NCI-H1417 (cell line): ENCODE data around the gene PNLDC1.
A peak's percentile ranks its signal among the peaks of the same experiment; 100 is the strongest.
"Not testable (repeated sequence)": the region's sequence is repeated elsewhere in the genome, so short reads cannot be mapped to it uniquely, and the experiment has no call there.

Experiments used
- DNase-seq, 3 experiments: peaks; one replicate each; lab custom pipeline; 2025; lab: John Stamatoyannopoulos, UW

Gene PNLDC1

DNA sequence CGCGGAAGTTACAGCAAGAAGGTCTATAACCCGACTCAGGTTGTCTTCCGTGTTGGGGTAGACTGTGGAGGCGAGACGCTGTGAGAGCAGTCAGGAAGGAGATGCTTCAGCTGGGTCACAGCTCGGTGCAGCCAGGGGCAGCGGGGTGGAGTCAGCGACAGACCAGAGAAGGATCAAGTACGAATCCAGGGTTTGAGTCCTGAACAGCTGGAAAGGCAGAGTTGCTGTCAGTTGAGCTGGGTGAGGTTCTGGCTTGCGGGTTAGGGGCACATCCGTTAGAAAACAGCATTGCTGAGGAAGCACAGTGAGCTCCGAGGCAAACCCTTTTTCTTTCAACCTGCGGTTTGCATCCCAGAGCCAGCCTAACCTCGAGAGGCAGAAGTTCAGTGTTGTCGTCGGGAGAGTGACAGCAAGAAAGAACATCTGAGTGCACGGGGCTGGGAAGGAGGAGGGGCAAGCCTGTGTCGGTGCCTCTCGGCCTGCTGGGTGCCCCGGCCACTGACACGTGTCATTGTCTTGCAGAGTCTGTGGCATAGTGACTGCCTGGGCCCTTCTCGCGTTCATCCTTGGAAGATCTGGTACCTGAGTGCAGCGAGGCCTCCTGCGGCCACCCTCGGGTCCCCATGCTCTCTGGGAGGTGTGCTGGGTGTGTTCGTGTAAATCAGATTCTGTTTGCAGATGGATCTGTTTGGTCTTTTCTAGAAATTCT, 20.0 kb downstream of the PNLDC1 start:
- peak; percentile 35 to 71 (median 66) for DNase-seq

DNA sequence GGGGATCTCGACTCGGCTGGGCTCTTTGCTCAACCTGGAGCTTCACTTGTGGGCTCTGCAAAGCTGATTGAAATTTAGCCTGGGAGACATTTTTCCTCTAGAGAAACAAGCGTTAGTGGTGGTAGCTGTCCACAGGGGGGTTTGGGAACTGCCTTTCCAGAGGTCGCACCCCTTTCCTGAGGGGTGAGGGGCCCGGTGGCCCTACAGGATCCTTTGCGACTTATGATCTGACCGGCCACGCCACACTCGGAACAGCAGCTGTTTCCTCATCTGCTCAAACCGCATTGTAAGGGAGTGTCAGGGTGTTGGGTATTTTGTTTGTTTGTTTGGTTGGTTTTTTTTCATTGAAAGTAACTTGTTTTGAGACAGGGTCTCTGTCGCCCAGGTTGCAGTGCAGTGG, 21.0 kb downstream of the PNLDC1 start:
- DNase-seq: no peak

DNA sequence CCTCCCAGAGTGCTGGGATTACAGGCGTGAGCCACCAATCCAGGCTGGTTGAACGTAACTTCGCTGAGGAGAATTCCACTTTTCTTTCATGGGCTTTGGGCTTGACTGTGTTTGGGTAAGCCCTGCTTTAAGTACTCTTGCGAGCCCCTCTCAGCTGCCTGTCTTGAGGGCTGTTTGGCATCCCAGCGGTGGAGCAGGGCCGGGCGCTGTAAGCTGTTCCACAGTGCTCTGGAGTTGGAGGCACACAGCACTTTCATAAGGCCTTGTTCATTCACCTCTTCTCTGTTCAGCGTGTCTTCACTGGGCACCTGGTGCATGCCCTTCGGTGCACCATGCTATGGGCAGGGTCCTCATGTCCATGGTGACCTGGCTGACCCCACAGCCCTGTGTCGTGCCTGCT, 21.6 kb downstream of the PNLDC1 start:
- no peak for DNase-seq

DNA sequence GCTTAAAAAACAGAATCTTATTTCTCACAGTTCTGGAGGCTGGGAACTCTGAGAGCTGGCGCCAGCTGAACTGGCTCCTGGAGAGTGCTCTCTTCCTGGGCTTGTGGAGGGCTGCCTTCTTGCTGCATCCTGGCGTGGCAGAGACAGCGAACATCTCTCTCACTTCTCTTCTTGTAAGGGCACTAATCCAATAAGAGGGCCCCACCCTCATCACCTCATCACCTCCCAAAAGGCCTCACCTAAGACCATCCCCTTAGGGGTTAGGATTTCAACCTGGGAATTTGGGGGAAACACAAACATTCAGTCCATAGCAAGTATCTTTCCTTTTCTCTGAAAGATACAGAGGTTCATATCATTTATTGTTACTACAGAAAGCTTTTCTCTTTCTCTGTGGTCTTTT, 23.9 kb downstream of the PNLDC1 start:
- DNase-seq: no peak

DNA sequence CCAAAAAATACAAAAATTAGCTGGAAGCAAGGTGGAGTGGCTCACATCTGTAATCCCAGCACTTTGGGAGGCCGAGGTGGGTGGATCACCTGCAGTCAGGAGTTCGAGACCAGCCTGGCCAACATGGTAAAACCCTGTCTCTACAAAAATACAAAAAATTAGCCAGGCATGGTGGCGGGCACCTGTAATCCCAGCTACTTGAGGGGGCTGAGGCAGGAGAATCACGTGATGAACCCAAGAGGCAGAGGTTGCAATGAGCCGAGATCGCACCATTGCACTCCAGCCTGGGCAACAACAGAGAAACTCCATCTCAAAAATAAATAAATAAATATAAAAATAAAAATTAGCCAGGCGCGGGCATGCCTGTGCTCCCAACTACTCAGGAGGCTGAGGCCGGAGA, 24.6 kb downstream of the PNLDC1 start:
- not testable (repeated sequence) for DNase-seq

DNA sequence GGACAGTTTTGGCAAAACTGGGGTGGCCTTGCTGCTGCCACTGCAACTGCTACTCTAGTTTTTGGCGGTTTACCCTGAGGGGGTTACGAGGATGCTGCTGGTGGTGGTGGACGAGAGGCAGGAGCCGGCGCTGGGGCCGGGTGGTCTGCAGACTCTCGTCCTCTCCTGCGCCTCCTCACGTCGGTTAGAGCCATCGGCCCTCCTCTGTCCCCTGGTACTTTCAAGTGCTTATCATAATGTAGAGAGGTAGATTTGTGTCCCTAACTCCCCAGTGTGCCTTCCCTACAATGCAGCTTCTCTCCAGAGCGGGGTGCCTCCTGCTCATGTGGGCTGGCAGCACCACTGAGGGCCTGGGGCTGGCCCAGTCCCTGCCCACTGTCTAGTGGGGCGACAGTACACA, 25.9 kb downstream of the PNLDC1 start:
- DNase-seq: no peak

DNA sequence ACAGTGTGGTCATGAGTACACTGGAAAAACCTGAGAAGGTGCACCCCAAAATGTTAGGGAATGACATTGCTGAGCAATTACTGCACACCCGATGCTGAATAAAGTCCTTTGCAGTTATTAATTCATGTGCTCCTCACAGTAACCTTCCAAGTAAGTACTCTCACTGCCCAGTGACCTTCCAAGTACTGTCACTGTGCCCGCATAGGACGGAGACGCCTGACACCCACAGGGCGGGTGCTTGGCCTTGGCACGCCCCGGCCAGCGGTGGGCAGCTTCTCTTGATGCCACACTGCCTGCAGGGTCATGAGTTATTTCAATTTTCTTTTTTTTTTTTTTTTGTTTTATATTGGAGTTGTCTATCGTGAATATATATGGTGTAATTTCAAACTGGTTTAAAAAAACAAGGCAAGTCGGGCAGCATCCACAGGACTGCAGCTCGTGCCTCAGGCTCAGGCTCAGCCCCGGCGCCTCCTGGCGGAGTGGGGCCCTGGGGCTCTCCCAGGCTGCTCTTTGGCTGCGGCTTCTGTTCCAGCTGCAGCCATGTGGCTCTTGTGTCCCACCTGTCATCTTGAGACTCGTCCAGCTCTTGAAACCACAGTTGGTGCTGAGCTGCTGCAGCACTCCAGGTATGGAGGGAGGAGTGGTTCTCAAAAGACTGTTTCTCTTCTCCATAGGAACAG, 27.0 kb downstream of the PNLDC1 start:
- peak; percentile 19 to 88 (median 29) for DNase-seq

DNA sequence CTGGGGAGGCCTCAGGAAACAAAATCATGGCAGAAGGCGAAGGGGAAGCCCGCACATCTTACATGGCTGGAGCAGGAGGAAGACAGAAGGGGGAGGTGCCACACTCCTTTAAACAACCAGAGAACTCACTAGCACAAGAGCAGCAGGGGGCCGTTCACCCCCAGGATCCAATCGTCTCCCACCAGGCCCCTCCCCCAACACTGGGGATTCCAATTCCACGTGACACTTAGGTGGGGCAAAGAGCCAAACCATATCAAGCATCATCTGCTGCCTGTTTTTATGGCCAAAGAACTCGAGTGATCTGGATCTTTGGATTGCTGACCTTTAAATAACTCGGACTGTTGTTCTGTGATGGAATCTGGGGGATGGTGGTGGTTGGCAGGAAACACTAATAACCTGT, 28.0 kb downstream of the PNLDC1 start:
- DNase-seq: peak in 1 of 3 experiments; percentile 14

DNA sequence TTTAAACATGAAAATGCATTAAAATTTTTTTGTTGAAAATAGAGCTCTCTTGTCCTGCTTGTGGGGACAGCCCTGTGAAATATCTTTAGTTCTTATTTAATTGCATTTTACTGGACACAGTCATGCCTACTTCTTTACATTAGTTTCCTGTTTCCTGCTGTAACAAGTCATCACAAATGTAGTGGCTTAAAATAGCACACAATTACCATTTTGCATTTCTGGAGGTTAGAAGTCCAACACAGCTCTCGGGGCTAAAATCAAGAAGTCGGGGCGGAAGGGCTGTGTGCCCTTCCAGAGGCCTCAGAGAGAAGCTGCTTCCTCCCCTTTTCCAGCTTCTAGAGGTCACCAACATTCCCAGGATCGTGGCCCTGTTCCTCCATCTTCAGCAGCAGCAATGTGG, 29.4 kb downstream of the PNLDC1 start:
- no peak for DNase-seq

DNA sequence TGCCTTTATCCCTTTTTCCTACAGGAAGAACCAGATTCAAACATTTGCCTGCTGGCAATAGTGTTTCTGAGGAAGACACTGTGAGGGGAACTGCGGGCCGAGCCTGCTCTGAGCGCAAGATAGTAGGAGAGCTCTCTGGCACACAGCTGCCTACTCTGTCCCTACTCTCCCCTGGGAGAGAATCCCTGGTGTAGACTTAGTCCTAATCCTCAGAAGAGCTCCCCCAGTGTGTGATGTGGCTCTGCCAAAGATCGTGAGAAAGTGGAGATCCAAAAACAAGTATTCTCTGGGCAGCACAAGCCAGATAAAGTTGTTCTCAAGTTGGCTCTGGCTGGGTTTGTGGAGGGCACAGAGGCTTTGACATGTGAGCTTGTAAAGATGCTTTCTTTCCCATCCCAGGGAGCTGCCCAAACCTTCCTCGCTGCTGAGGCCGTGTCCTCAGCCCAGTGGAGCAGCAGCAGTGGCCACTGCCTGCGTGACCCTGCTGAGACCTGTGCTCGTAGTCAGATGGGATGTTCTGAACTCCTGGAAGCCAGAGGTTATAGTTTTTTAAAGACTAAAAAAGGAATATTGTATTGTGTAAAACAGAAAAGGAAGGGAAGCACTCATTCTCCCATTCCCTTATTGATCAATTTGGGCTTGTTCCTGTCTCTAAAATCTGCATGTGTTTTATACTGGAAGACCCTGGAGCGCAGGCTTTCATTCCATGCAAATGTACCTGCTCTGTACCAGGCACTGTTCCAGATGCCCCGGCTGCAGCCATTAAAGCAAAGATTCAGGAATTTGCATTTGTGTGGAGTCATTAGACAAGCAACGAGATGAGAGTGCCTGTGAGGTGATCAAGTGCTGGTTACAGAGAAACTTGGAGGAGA, 30.7 kb downstream of the PNLDC1 start:
- no peak for DNase-seq

DNA sequence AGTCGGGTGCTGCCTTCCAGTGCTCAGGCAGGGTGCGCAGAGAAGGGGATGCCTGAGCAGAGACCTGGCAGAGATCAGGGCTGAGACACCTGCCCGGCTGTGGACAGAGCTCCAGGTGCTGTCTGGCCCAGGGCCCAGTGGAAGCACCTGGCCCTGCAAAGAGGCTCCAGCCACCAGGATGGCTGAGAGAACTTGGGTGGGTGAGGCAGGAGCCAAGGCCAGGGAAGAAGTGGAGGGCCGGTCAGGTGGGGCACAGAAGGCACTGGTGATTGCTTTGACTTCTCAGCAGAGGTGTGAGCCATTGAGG, 31.2 kb downstream of the PNLDC1 start:
- DNase-seq: no peak

DNA sequence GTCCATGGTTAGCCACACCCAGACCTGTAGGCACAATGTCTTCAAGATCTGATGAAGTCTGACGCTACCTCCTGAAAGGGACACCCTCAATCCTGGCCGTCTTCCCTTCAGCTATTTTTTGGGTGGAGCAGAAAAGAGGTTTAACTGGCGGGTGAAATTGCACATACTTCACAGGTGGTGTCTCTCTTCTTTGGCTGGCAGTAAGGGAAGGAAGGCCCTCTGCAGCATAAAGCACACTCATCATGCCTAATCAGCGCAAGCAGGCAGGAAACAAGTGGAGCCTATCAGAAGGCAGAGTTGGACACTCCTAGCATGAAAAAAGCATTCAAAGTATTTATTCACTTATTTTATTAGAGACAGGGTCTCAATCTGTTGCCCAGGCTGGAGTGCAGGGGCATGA, 32.9 kb downstream of the PNLDC1 start:
- DNase-seq: no peak

DNA sequence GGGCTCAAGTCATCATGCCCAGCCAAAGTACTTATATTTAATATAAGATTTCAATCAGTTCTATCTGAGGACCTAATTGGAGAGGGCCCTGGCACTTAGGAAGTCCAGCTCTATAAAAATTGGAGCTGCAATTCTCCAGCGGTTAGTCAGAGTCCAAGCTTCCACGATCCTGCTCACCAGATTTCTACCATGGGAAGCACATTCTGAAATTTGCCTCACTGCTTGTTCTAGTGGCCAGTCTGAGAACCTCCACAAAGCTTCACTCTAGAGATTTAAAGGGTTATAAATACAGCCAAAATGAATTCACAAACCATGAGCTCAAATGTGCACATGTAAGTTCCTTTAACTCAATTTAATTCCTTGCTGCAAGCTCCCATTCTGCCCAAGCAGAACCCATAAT, 33.5 kb downstream of the PNLDC1 start:
- no peak for DNase-seq

DNA sequence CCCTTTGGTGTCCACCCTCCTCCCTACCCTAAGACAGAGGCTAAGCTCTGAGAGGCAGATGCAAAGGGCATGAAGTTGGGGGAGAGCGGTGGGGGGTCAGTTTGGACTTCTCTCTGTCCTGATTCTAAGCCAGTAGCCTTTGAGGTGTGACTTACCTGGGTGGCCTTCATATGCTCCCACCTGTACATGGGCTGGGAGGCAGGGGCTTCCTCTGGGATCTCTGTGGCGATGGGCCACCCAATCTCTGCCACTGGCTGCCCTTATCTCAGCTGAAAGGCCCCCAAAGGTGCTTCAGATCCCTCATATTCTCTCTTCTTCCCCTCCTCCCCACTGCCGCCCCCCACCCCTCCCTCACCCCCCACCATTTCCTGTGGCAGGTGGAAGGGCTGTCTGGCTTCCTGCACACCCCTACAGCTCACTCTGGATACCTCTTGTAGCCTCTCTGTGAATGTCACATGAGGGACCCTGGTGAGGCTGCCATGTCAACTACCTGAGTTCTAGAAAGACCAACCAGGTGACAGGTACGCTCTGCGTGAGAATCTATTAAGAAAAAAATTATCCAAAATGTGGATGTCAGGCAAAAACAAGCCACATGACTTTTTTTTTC, 34.0 kb downstream of the PNLDC1 start:
- DNase-seq: no peak

DNA sequence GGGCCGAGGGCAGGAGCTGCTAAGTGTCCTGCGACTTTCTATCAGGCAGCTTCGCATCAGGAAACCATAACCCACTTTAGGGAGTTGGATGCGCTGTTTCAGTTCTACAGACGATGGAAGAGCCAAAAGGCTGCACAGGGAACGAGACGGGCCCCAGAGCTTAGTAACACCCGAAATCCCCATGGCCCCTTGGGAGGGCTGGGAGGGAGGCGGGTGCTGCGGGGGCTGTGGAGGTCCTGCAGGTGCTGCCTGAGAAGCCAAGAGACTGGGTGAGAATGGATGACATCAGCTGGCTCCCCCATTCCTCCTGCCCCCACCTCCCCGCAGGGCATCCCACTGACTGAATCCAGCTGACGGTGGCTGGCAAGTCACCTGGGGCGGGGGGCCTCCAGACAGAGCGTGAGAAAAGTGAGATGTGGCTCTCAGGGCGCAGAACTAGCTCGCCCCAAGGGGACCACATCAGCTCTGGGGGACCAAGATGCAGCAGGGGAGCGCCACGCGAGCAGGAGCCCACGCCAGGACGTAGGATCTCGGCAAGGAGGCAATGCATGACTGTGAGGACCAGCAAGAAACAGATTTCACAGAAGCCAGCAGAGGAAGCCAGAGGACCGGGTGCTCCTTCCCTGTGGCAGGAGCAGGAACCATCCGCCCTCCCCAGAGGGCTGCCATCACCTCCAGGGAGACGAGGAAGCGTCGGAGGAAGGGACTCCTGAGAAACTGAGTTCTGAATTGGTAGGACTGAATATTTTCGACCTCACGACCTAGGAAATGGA, 36.8 kb downstream of the PNLDC1 start:
- DNase-seq: no peak

DNA sequence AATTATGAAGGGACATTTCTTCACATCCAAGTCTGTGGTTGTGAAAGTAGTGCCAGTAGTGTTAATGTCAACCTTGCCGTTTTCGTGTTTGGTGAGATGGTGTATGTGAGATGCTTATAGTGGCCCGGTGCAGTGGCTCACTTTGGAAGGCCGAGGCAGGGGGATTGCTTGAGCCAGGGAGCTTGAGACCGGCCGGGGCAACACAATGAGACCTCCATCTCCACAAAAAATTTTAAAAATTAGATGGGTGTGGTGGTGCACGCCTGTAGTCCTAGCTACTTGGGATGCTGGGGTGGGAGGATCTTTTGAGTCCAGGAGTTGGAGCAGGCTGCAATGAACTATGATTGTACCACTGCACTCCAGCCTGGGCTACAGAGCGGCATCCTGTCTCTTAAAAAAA, 37.4 kb downstream of the PNLDC1 start:
- no peak for DNase-seq

DNA sequence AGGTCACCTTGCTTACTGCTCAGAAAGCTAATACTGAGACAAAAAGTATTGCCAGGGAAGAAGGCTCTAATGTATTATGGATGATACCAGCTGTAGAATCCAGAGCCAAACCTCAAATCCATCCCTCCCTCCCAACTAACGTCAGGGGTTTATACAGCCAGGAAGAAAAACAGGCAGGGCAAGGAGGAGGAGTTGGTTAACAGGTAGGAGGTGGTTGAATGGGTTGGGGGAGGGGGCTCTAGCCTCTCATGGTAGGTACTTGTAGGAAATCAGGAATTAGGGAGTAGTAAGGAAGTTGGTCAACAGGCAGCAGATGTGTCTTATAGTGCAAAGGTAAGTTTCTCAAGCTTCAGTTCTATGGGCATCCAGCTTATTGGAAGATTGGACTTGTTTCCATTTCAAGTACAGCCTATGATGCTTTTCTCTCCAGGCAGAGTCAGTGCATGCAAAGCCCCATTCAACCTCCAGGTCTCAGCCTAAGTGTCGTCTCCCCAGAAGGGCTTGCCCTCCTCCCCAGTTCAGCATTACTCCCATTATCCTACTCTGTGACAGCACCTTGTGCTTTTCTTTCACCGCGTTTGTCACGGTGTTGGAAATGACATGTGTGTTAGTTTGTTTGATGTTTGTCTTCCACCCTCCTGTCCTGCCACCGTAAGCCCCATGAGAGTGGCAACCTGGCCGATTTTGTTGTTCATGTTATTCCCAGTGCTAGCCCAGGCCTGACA, 38.1 kb downstream of the PNLDC1 start:
- no peak for DNase-seq

DNA sequence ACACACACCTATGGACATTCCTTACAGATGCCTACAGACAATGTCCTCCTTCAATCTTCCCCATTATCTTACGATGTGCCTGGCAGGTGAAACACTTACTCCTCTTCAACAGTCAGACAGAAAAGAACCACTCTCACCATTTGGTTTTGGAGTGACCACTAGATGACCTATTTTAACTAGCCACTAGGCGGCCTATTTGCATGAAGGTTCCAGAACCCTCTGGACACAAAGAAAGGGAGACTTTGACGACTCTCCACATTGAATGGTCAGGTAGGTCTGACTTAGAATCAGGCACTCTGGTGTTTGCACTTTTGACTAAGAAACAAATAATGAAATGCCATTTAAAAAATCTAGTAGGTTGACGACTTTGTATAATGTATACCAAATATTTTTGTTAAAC, 42.0 kb downstream of the PNLDC1 start:
- peak in 1 of 3 experiments; percentile 13 for DNase-seq

DNA sequence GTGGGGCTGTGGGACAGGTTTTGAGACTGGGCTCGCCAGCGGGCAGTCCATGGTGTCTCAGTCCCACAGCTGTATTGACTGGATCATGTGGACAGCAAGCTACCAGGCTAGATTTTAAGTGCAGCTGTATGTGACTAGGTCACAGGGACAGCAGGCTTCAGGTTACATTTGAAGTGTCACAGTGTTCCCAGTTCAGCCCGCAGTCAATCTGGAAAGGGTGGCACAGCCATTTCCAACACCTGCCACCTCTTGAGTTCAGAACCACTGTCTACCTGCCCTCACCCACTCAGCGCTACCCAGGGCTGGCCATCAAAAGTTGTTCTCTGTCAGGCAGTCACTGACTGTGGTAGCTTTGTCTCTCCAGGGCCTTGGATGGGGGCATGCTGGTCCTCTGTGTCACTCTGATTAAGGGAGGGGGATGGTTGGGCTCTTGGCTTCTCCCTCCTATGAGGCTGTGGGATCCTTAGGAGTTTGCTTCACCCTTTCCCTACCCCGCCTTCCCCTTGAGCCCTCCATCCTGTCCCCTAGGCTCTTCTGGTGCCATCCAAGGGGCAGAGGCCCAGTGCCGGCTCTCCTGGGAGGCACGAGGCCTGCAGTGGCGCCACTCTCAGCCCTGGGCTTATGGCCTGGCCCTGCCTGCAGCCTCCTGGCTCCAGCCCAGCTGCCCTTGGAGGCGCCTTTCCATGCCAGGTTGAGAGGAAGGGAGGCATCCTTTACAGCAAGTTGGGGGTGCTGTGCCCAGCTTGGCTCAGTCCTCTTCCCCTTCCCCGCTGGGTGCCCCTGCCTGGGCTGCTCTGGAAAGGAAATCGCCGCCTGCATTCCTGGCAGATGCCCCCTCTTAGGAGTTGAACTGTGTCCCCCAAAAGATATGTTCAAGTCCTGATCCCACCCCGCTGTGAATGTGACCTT, 44.9 kb downstream of the PNLDC1 start:
- DNase-seq: peak in 2 of 3 experiments; percentile 17 to 78

DNA sequence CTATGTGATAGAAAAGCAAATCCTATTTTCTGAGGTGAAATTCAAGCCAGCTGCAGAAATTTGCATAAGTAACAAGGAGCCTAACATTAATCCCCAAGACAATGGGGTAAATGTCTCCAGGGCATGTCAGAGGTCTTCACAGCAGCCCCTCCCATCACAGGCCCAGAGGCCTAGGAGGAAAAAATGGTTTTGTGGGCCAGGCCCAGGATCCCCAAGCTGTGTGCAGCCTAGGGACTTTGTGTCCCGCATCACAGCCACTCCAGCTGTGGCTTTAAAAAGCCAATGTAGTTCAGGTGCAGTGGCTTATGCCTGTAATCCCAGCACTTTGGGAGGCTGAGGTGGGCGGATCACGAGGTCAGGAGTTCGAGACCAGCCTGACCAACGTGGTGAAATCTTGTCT, 48.5 kb downstream of the PNLDC1 start:
- DNase-seq: not testable (repeated sequence)
